SU-DHL-6 (cell line): Measurements from ENCODE around the gene SORCS2.

Experiments used
- H2AFZ ChIP-seq: fragments of 200-600 bp; sonication (generic); 2 replicates; pipeline ENCODE4 v1.6.1; 2014; ENCODE audit warnings: low read depth, mild to moderate bottlenecking, moderate library complexity, mixed read lengths, antibody characterized with exemption, low read length; ENCODE audit not compliant: severe bottlenecking
- H3F3A ChIP-seq: fragments of 200-600 bp; shearing (Covaris generic); 2 replicates; pipeline ENCODE4 v1.6.0; 2016; ENCODE audit warnings: antibody characterized with exemption, mild to moderate bottlenecking; ENCODE audit not compliant: insufficient read depth
- H3K27ac ChIP-seq: fragments of 200-600 bp; sonication (generic); 2 replicates; pipeline ENCODE4 v1.5.1; 2016; ENCODE audit warnings: low read depth, mild to moderate bottlenecking, low read length, moderate library complexity, mixed read lengths
- H3K27me3 ChIP-seq: fragments of 200-600 bp; sonication (generic), shearing (Covaris generic); 2 replicates; pipeline ENCODE4 v1.6.0; 2014; ENCODE audit warnings: mild to moderate bottlenecking, low read length
- H3K36me3 ChIP-seq: fragments of 200-600 bp; sonication (generic); 2 replicates; pipeline ENCODE4 v1.6.1; 2014; ENCODE audit warnings: mild to moderate bottlenecking, low read length, mixed read lengths
- H3K4me2 ChIP-seq: fragments of 300-600, 200-600 bp; shearing (Covaris generic), sonication (generic); 2 replicates; pipeline ENCODE4 v1.6.0; 2014; ENCODE audit warnings: low read length, low read depth, mild to moderate bottlenecking; ENCODE audit not compliant: poor library complexity, severe bottlenecking
- H3K4me3 ChIP-seq: fragments of 200-600 bp; sonication (generic); 2 replicates; pipeline ENCODE4 v1.5.1; 2014; ENCODE audit warnings: antibody characterized with exemption, low read length, mild to moderate bottlenecking, mixed read lengths; ENCODE audit not compliant: insufficient read depth, poor library complexity, severe bottlenecking
- H3K79me2 ChIP-seq: fragments of 200-600 bp; sonication (generic); 2 replicates; pipeline ENCODE4 v1.6.1; 2014; ENCODE audit warnings: mild to moderate bottlenecking, low read length, moderate library complexity; ENCODE audit not compliant: insufficient read depth
- H3K9ac ChIP-seq: fragments of 200-600 bp; sonication (generic); 2 replicates; pipeline ENCODE4 v1.7.0; 2014; ENCODE audit warnings: mild to moderate bottlenecking, low read length
- H3K9me2 ChIP-seq: fragments of 200-600 bp; sonication (generic); replicated peaks from 2 replicates; pipeline ENCODE4 v1.6.1; 2014; ENCODE audit warnings: low read length; ENCODE audit not compliant: insufficient read depth
- H3K9me3 ChIP-seq: fragments of 200-600 bp; sonication (generic); 2 replicates; pipeline ENCODE4 v1.6.1; 2014; ENCODE audit warnings: low read length, mixed read lengths; ENCODE audit not compliant: insufficient read depth
- H4K20me1 ChIP-seq: fragments of 200-600 bp; sonication (generic); 2 replicates; pipeline ENCODE4 v1.6.1; 2014; ENCODE audit warnings: low read depth, mild to moderate bottlenecking, antibody characterized with exemption, low read length, moderate library complexity, mixed read lengths
- EZH2phosphoT487 ChIP-seq: fragments of 200-600 bp; sonication (generic), shearing (Covaris generic); conservative IDR thresholded peaks from 2 replicates; pipeline ENCODE4 v1.6.1; 2018; ENCODE audit warnings: mild to moderate bottlenecking, antibody characterized with exemption, low read length, moderate library complexity, mixed read lengths
- TF ChIP-seq, protein P1 (sequence below): fragments of 200-600 bp; sonication (generic); IDR thresholded peaks from one replicate; pipeline ENCODE4 v1.5.1; 2017; ENCODE audit warnings: antibody characterized with exemption, mild to moderate bottlenecking, low read length, moderate library complexity; ENCODE audit not compliant: insufficient read depth, poor library complexity, severe bottlenecking

The SORCS2 gene

DNA sequence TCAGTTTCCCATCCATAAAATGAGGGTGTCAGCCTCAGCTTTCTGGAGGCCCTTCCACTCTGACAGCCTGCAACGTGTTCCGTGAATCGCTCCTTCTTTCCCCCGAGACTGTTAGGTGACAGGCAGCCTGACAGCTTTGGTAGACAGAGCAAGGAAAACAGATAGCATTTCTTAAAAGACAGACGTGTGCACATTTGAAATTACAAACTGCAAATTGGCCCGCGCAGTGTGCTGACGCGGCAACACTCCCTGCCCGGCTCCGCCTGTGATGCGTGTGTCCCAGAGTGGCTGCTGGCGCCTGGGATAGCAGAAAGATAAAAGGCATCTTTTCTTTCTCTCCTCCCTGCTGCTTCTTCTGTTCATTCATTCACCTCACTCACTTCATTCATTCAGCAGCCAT is 502.0 kb downstream of the SORCS2 start:
- no peaks in the 10 kb centered on the region for H4K20me1 ChIP-seq
- TF ChIP-seq, protein P1, sequence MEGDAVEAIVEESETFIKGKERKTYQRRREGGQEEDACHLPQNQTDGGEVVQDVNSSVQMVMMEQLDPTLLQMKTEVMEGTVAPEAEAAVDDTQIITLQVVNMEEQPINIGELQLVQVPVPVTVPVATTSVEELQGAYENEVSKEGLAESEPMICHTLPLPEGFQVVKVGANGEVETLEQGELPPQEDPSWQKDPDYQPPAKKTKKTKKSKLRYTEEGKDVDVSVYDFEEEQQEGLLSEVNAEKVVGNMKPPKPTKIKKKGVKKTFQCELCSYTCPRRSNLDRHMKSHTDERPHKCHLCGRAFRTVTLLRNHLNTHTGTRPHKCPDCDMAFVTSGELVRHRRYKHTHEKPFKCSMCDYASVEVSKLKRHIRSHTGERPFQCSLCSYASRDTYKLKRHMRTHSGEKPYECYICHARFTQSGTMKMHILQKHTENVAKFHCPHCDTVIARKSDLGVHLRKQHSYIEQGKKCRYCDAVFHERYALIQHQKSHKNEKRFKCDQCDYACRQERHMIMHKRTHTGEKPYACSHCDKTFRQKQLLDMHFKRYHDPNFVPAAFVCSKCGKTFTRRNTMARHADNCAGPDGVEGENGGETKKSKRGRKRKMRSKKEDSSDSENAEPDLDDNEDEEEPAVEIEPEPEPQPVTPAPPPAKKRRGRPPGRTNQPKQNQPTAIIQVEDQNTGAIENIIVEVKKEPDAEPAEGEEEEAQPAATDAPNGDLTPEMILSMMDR = no peak
- no peak for TF ChIP-seq EZH2phosphoT487

DNA sequence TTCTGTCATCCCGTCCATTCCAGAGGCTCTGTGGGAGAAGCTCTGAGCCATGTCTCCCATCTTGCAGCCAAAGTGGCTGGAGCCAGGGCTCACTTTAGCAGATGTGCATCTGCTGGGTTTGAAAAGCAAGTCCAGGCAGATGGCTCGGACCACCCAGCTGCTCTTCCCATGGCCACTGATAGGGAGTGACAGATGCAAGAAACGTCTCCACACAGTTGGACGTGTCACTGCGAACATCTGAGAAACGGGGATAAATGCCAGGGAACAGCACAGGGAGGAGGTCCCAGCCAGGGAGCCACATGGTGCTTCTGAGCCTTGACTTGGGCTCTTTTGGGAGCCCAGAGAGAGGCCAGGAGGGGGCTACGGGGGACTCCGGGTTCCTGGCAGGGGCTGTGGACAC is 505.0 kb downstream of the SORCS2 start:
- H3F3A ChIP-seq = no peaks in the 10 kb centered on the region
- H3K9me2 ChIP-seq = no peaks in the 10 kb centered on the region
- no peak overlapping the region for H3K27ac ChIP-seq
- no peak overlapping the region for H2AFZ ChIP-seq
- no peak overlapping the region for H3K9ac ChIP-seq
- no peaks in the 10 kb centered on the region for H4K20me1 ChIP-seq
- no peak overlapping the region for H3K4me3 ChIP-seq
- no peaks in the 10 kb centered on the region for H3K79me2 ChIP-seq
- no peak overlapping the region for H3K4me2 ChIP-seq
- H3K9me3 ChIP-seq = no peaks in the 10 kb centered on the region
- TF ChIP-seq, protein P1 = no peak
- TF ChIP-seq EZH2phosphoT487 = no peak
- no peaks in the 10 kb centered on the region for H3K36me3 ChIP-seq
- H3K27me3 ChIP-seq = no peaks in the 10 kb centered on the region

More for the DNA sequence above, 502.0 kb downstream of the SORCS2 start:
- no peaks in the 10 kb centered on the region for H3K9me3 ChIP-seq
- no peak overlapping the region for H3K4me3 ChIP-seq
- H3K9ac ChIP-seq = no peak overlapping the region
- H3F3A ChIP-seq = no peaks in the 10 kb centered on the region
- H3K79me2 ChIP-seq = no peaks in the 10 kb centered on the region
- H3K27ac ChIP-seq = no peak overlapping the region
- no peaks in the 10 kb centered on the region for H3K27me3 ChIP-seq
- no peak overlapping the region for H2AFZ ChIP-seq
- H3K4me2 ChIP-seq = no peak overlapping the region
- no peaks in the 10 kb centered on the region for H3K36me3 ChIP-seq
- no peaks in the 10 kb centered on the region for H3K9me2 ChIP-seq

DNA sequence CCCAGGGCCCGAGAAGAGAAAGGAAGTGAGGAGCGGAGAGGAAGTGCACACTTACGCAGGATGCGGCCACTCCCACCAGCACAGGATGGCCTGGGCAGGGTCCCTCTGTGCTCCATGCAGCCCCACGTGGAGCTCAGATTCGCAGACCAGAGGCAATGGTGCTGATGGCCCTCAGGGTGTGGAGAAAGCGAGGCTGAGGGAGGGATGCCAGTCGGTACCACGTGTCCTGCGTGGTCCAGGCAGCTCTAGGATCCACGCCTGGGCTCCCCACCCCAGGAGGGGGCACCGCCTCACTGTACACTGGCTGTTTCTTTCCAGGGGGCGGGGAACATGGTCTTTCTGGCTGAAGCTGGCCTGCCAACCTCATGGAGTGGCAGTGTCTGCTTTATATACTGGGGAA is 505.5 kb downstream of the SORCS2 start:
- Histone ChIP-seq H3F3A (no peaks in the 10 kb centered on the region), H2AFZ (no peak overlapping the region), H3K9ac (no peak overlapping the region), H3K4me3 (no peak overlapping the region), H3K9me2 (no peaks in the 10 kb centered on the region), H3K4me2 (no peak overlapping the region), H3K79me2 (no peaks in the 10 kb centered on the region), H4K20me1 (no peaks in the 10 kb centered on the region), H3K36me3 (no peaks in the 10 kb centered on the region), H3K27ac (no peak overlapping the region), H3K27me3 (no peaks in the 10 kb centered on the region), H3K9me3 (no peaks in the 10 kb centered on the region)
- TF ChIP-seq, protein P1 = no peak
- TF ChIP-seq EZH2phosphoT487 = no peak

DNA sequence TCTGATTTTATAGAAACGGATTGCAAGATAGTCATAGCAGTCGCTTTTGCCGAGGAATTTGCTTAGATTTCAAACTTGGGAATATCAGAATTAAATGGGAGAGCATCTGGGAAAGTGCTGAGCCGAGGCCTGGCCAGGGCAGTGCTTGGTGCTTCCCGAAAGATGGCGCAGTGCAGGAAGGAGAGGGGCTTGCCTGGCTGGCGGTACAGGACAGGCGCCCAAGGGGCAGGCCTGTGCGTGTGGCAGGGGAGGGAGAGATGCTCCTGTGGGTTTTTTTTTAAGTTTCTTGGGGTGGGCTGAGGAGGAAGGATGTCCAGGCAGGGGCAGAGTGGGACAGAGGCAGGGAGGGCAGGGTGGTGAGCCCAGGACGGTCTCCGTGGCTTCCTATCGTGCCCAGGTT is 506.2 kb downstream of the SORCS2 start:
- Histone ChIP-seq H3K27me3 (no peaks in the 10 kb centered on the region), H3F3A (no peaks in the 10 kb centered on the region), H3K27ac (no peak overlapping the region), H3K9me3 (no peaks in the 10 kb centered on the region), H3K9ac (no peak overlapping the region), H4K20me1 (no peaks in the 10 kb centered on the region), H3K79me2 (no peaks in the 10 kb centered on the region), H3K36me3 (no peaks in the 10 kb centered on the region), H3K4me2 (no peak overlapping the region), H3K9me2 (no peaks in the 10 kb centered on the region), H3K4me3 (no peak overlapping the region), H2AFZ (no peak overlapping the region)
- TF ChIP-seq, protein P1 = no peak
- TF ChIP-seq EZH2phosphoT487 = no peak
